Activated CD4-positive, alpha-beta T cell treated with anti-CD3 and anti-CD28 coated beads, Interleukin-2, amount 50 U/mL, for 1 hour (primary cell): ENCODE results near the gene FAM53A.
"Not testable (repeated sequence)": the region's sequence is repeated elsewhere in the genome, so short reads cannot be mapped to it uniquely, and the experiment has no call there.

Source experiments
- DNase-seq: peaks from one replicate; pipeline ENCODE4 v3.0.0-alpha.2; 2020

Gene FAM53A

GRCh38 chr4:1658146-1658545, 26.0 kb downstream of the FAM53A start:
- DNase-seq: no peak

- no peak for DNase-seq
Observed at GRCh38 chr4:1656986-1657385, 27.1 kb downstream of the FAM53A start.

- DNase-seq: no peak
Observed at GRCh38 chr4:1656132-1656531, 28.0 kb downstream of the FAM53A start.

GRCh38 chr4:1655676-1656075, 28.4 kb downstream of the FAM53A start:
- DNase-seq: no peak

- DNase-seq: no peak
Observed at GRCh38 chr4:1655081-1655480, 29.0 kb downstream of the FAM53A start.

GRCh38 chr4:1654216-1654955, 29.7 kb downstream of the FAM53A start:
- no peak for DNase-seq

- DNase-seq: no peak
Observed at GRCh38 chr4:1653776-1654175, 30.3 kb downstream of the FAM53A start.

- DNase-seq: no peak
Observed at GRCh38 chr4:1652088-1652487, 32.0 kb downstream of the FAM53A start.

- DNase-seq: no peak
Observed at GRCh38 chr4:1651609-1652008, 32.5 kb downstream of the FAM53A start.

- DNase-seq: no peak
Observed at GRCh38 chr4:1648962-1649361, 35.2 kb downstream of the FAM53A start.

- DNase-seq: no peak
Observed at GRCh38 chr4:1647432-1647831, 36.7 kb downstream of the FAM53A start.

GRCh38 chr4:1646690-1647089, 37.4 kb downstream of the FAM53A start:
- DNase-seq: no peak

GRCh38 chr4:1644891-1645657, 39.0 kb downstream of the FAM53A start:
- no peak for DNase-seq

- DNase-seq: no peak
Observed at GRCh38 chr4:1643971-1644735, 40.0 kb downstream of the FAM53A start.

- no peak for DNase-seq
Observed at GRCh38 chr4:1642196-1642951, 41.7 kb downstream of the FAM53A start.

GRCh38 chr4:1641671-1642070, 42.4 kb downstream of the FAM53A start:
- DNase-seq: no peak

GRCh38 chr4:1640716-1641503, 43.2 kb downstream of the FAM53A start:
- DNase-seq: not testable (repeated sequence)

- no peak for DNase-seq
Observed at GRCh38 chr4:1640190-1640589, 43.9 kb downstream of the FAM53A start.

GRCh38 chr4:1639299-1639868, 44.7 kb downstream of the FAM53A start:
- no peak for DNase-seq

GRCh38 chr4:1638873-1639272, 45.2 kb downstream of the FAM53A start:
- no peak for DNase-seq

- no peak for DNase-seq
Observed at GRCh38 chr4:1638272-1638598, 45.9 kb downstream of the FAM53A start.
